Lung (tissue), 12 donors: ENCODE data around the gene TLCD3A. TPM values are rescaled to one million over a fixed set of nuclear protein-coding genes. Genes with fewer than 3 reads are reported as not detected.
"Not testable (repeated sequence)": the region's sequence is repeated elsewhere in the genome, so short reads cannot be mapped to it uniquely, and the experiment has no call there.

ENCODE experiments used
- ATAC-seq: fragments of 200-7000 bp; cut with Tn5 transposase; one replicate; pipeline ENCODE4 v1.9.1; 2020; ENCODE audit warnings: moderate number of reproducible peaks; ENCODE audit not compliant: insufficient read depth, low FRiP score
- DNase-seq, 3 donors: peaks; one replicate each; pipeline ENCODE4 v3.0.0-alpha.2; 2013 to 2017
- H3K27ac ChIP-seq, 2 donors: one replicate each; pipeline ENCODE4 v1.5.1; 2013; ENCODE audit warnings: mild to moderate bottlenecking in 2 of 2, moderate library complexity in 2 of 2, control low read depth in 1 of 2, inconsistent platforms in 1 of 2, low read depth in 1 of 2, low read length in 1 of 2
- H3K27me3 ChIP-seq, 3 donors: one replicate each; pipeline ENCODE4 v1.5.1; 2013; ENCODE audit warnings: low read length in 2 of 3; ENCODE audit not compliant: control insufficient read depth in 3 of 3, insufficient read depth in 3 of 3
- H3K36me3 ChIP-seq, 4 donors: one replicate each; pipeline ENCODE4 v1.5.1; 2013; ENCODE audit warnings: low read length in 4 of 4, mild to moderate bottlenecking in 1 of 4, moderate library complexity in 1 of 4; ENCODE audit not compliant: control insufficient read depth in 4 of 4, insufficient read depth in 4 of 4
- H3K4me1 ChIP-seq, 5 donors: one replicate each; pipeline ENCODE4 v1.5.1; 2013; ENCODE audit warnings: low read length in 5 of 5, mild to moderate bottlenecking in 2 of 5, moderate library complexity in 1 of 5; ENCODE audit not compliant: control insufficient read depth in 5 of 5, insufficient read depth in 5 of 5
- H3K4me3 ChIP-seq: one replicate; pipeline ENCODE4 v1.5.1; 2013; ENCODE audit warnings: mild to moderate bottlenecking, control low read depth, moderate library complexity
- H3K9ac ChIP-seq, 2 donors: one replicate each; pipeline ENCODE4 v1.5.1; 2013; ENCODE audit warnings: low read length in 2 of 2, control low read depth in 1 of 2; ENCODE audit not compliant: insufficient read depth in 1 of 2
- H3K9me3 ChIP-seq, 4 donors: one replicate each; pipeline ENCODE4 v1.5.1; 2013; ENCODE audit warnings: low read length in 3 of 4, mild to moderate bottlenecking in 1 of 4, moderate library complexity in 1 of 4; ENCODE audit not compliant: control insufficient read depth in 4 of 4, insufficient read depth in 3 of 4
- CTCF ChIP-seq: IDR thresholded peaks from 2 replicates; pipeline ENCODE4 v1.5.1; 2012; ENCODE audit warnings: mild to moderate bottlenecking; ENCODE audit errors: control extremely low read depth, extremely low read depth
- WGBS, 2 donors: extraction: QIAGEN DNeasy Blood & Tissue Kit; methylation state at CpG; one replicate each; pipeline ENCODE4 v1.1.7; 2013; 5-methylcytosine and 5-hydroxymethylcytosine counted together
- polyA plus RNA-seq, 2 donors: library from polyadenylated mRNA; stranded (reverse); fragments of 200-250 nt; gene quantifications; one replicate each; pipeline ENCODE4 v1.2.1, GENCODE V29; 2013
- total RNA-seq, 2 donors: library from RNA; depleted of rRNA in 1 of 2; stranded (reverse); fragments of >200 nt in 1 of 2; gene quantifications; one replicate each; pipeline ENCODE4 v1.2.1, GENCODE V29; 2014 to 2021
- donor health status: control.
- donor health status: control.
- donor health status: Bipolar disorder and iron deficiency.
- donor health status: healthy.
- donor health status: DM: yes; HTN: yes; CAD: no.

Gene TLCD3A
- total and polyA plus RNA-seq, 4 donors: 8.4 to 16.2 (median 11.0) TPM

DNA sequence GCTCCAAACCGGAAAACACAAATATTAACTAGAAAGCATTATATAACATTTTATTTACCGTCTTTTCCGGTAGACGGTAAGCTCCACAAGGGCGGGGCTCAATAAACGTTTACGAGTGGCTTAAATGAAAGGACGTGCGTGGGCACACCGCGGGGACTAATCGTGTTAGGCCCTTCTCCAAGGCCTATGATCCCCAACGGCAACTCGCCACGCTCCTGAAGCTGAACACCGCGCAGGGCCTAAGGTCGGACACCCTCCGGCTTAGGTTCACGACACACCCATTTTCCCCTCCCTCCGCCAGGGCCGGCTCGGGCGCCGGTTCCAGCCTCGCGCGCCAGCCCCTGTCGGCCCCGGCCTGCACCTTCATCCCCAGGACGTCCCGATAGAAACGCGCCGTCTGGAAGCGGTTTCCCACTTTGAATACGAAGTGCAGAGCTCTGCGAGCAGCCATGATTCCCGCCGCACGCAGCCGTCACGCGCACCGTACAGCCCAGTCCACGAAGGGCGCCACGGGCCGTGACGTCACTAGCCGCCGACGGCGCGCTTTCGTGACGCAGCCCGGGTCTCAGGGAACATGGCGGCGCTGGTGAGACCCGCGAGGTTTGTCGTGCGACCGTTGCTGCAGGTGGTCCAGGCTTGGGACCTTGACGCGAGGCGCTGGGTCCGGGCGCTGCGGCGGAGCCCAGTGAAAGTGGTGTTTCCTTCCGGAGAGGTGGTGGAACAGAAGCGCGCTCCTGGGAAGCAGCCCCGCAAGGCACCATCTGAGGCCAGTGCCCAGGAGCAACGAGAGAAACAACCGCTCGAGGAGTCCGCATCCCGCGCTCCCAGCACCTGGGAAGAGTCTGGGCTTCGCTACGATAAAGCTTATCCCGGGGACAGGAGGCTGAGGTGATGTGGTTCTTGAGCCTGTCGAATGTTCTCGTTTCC lies 49.7 kb downstream of the TLCD3A start, which contains the start of the genes GLOD4 and MRM3:
GLOD4 (minus strand) TSS at position 476 of the 927 bp plus-strand sequence; CDS start at position 451, 25 bp downstream.
MRM3 (plus strand) TSS at position 549 of the 927 bp plus-strand sequence; CDS start at position 575, 26 bp downstream.
- DNase-seq (peak; percentile 92 to 95 (median 94)), ATAC-seq (peak; percentile 95)
- Histone ChIP-seq H3K27ac (peak within 1 kb of the TSS; percentile 69 to 93), H3K27me3 (no peaks in the 10 kb centered on the region), H3K9ac (peak within 1 kb of the TSS; percentile 85 to 93), H3K4me1 (peaks cover 0 to 16% (median 12%) of the 10 kb centered on the region in 5 donors), H3K4me3 (peak within 1 kb of the TSS; percentile 95), H3K36me3 (peaks cover 7 to 26% (median 13%) of the 10 kb centered on the region in 4 donors), H3K9me3 (no peaks in the 10 kb centered on the region)
- TF ChIP-seq CTCF: no peak
- WGBS, 2 donors: 0% methylated on average over 86 to 87 of the region's 87 CpGs

- ATAC-seq: no peak
- no peak for DNase-seq
- peaks cover 0 to 16% (median 12%) of the 10 kb centered on the region in 5 donors for H3K4me1 ChIP-seq
- no peak overlapping the region for H3K27ac ChIP-seq
- no peaks in the 10 kb centered on the region for H3K9me3 ChIP-seq
- WGBS, 2 donors: 80 to 85% methylated on average over 3 of the region's 3 CpGs
- no peak overlapping the region for H3K9ac ChIP-seq
- no peak for TF ChIP-seq CTCF
- H3K27me3 ChIP-seq: no peaks in the 10 kb centered on the region
- peaks cover 6 to 26% (median 13%) of the 10 kb centered on the region in 4 donors for H3K36me3 ChIP-seq
- H3K4me3 ChIP-seq: no peak overlapping the region
These were observed 51.7 kb downstream of the TLCD3A start for GRCh38 chr17:784143-784542.

DNA sequence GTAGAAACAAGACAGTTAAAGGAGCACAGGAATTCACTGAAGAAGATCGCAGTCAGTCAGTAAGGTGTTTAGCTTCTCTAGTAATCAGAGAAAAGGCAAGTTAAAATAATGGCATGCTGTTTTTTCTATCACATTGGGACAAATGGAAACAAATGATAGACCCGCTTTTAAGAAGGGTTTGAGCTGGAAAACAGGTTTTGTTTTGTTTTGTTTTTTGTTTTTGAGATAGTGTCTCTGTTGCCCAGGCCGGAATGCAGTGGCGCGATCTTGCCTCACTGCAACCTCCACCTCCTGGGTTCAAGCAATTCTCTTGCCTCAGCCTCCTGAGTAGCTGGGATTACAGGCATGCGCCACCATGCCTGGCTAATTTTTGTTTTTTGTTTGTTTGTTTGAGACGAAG lies 53.5 kb downstream of the TLCD3A start:
- H3K36me3 ChIP-seq: peaks cover 9 to 23% (median 16%) of the 10 kb centered on the region in 4 donors
- not testable (repeated sequence) for H3K9ac ChIP-seq, DNase-seq, H3K4me3 ChIP-seq, H3K9me3 ChIP-seq, ATAC-seq, H3K27ac ChIP-seq, H3K27me3 ChIP-seq
- H3K4me1 ChIP-seq: peaks cover 0 to 16% (median 12%) of the 10 kb centered on the region in 5 donors
- WGBS, 2 donors: 87 to 96% methylated on average over 7 of the region's 7 CpGs

GRCh38 chr17:787641-788221 lies 55.3 kb downstream of the TLCD3A start:
- H3K27me3 ChIP-seq: no peaks in the 10 kb centered on the region
- WGBS, 2 donors: 92 to 94% methylated on average over 12 of the region's 12 CpGs
- H3K36me3 ChIP-seq: peaks cover 9 to 29% (median 22%) of the 10 kb centered on the region in 4 donors

More at GRCh38 chr17:787641-788221, 55.3 kb downstream of the TLCD3A start:
- DNase-seq (no peak), ATAC-seq (no peak)
- H3K9ac ChIP-seq: no peak overlapping the region
- no peak overlapping the region for H3K27ac ChIP-seq
- H3K4me1 ChIP-seq: peaks cover 0 to 10% (median 6%) of the 10 kb centered on the region in 5 donors
- no peak overlapping the region for H3K4me3 ChIP-seq
- no peaks in the 10 kb centered on the region for H3K9me3 ChIP-seq
- no peak for TF ChIP-seq CTCF
